Ureter (tissue), 1 donor: Measurements from ENCODE around the gene PHF20. TPM values are rescaled to one million over a fixed set of nuclear protein-coding genes. Genes with fewer than 3 reads are reported as not detected.
A peak's percentile ranks its signal among the peaks of the same experiment; 100 is the strongest.
"Not testable (repeated sequence)": the region's sequence is repeated elsewhere in the genome, so short reads cannot be mapped to it uniquely, and the experiment has no call there.

Experiments used
- DNase-seq: peaks from one replicate; pipeline ENCODE4 v3.0.0-alpha.2; 2020; ENCODE audit warnings: low spot score
- total RNA-seq: library from RNA; stranded (reverse); gene quantifications from one replicate; pipeline ENCODE4 v1.2.4, GENCODE V29; 2023
- donor health status: DM: yes; HTN: yes; CAD: no.

Gene PHF20
- total RNA-seq, 1 donor from 2014 or later, result 61.6 TPM

GRCh38 chr20:35739294-35740163 lies 32.3 kb upstream of the PHF20 start:
- DNase-seq, result no peak

- DNase-seq, result peak; percentile 100
Observed at GRCh38 chr20:35741892-35742740, 29.7 kb upstream of the PHF20 start, which contains the start of gene RBM39. RBM39 (minus strand) TSS chr20:35742260; CDS start chr20:35740874, 1,386 bp downstream.

- no peak for DNase-seq
Observed at GRCh38 chr20:35742741-35743523, 28.9 kb upstream of the PHF20 start.

GRCh38 chr20:35743693-35744491 lies 27.9 kb upstream of the PHF20 start:
- no peak for DNase-seq

GRCh38 chr20:35744492-35744841 lies 27.3 kb upstream of the PHF20 start:
- DNase-seq, result not testable (repeated sequence)

GRCh38 chr20:35750611-35751010 lies 21.2 kb upstream of the PHF20 start:
- no peak for DNase-seq

- no peak for DNase-seq
Observed at GRCh38 chr20:35756404-35756803, 15.4 kb upstream of the PHF20 start.

- no peak for DNase-seq
Observed at GRCh38 chr20:35757098-35757705, 14.6 kb upstream of the PHF20 start.

- DNase-seq, result not testable (repeated sequence)
Observed at GRCh38 chr20:35761548-35761947, 10.3 kb upstream of the PHF20 start.

- DNase-seq, result no peak
Observed at GRCh38 chr20:35762461-35762860, 9.4 kb upstream of the PHF20 start.

GRCh38 chr20:35764936-35765335 lies 6.9 kb upstream of the PHF20 start:
- not testable (repeated sequence) for DNase-seq

- no peak for DNase-seq
Observed at GRCh38 chr20:35766843-35767242, 5.0 kb upstream of the PHF20 start.

GRCh38 chr20:35767683-35768481 lies 3.9 kb upstream of the PHF20 start:
- DNase-seq, result peak; percentile 58

- peak; percentile 92 for DNase-seq
Observed at GRCh38 chr20:35768731-35769664, 2.8 kb upstream of the PHF20 start.

- no peak for DNase-seq
Observed at GRCh38 chr20:35771367-35771688, 487 bp upstream of the PHF20 start.

GRCh38 chr20:35772563-35773058 lies 796 bp downstream of the PHF20 start:
- no peak for DNase-seq

- DNase-seq, result no peak
Observed at GRCh38 chr20:35773154-35773751, 1.4 kb downstream of the PHF20 start.

- DNase-seq, result no peak
Observed at GRCh38 chr20:35774391-35774790, 2.6 kb downstream of the PHF20 start.
